Measurements from ENCODE around the gene FANCE.

The FANCE gene

DNA sequence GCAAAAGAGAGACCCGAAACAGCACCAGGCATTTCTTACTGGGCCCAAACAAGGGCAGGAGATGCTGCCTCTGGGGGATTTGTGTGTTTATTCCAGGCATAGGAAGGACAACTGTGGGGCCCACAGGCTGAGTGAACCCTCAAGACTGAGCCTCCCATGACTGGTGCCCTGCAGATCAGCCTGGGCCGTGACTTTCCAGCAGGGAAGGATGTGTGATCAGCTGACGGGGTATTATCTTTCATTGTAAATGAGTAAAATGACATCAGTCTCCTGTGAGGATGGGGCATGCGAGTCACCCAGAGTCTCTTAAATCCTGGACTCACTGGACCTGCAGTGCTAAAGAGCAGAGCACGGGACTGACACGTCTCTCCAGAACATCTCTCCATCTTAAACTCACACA lies 48.6 kb downstream of the FANCE start:
- TF ChIP-seq, protein P1, sequence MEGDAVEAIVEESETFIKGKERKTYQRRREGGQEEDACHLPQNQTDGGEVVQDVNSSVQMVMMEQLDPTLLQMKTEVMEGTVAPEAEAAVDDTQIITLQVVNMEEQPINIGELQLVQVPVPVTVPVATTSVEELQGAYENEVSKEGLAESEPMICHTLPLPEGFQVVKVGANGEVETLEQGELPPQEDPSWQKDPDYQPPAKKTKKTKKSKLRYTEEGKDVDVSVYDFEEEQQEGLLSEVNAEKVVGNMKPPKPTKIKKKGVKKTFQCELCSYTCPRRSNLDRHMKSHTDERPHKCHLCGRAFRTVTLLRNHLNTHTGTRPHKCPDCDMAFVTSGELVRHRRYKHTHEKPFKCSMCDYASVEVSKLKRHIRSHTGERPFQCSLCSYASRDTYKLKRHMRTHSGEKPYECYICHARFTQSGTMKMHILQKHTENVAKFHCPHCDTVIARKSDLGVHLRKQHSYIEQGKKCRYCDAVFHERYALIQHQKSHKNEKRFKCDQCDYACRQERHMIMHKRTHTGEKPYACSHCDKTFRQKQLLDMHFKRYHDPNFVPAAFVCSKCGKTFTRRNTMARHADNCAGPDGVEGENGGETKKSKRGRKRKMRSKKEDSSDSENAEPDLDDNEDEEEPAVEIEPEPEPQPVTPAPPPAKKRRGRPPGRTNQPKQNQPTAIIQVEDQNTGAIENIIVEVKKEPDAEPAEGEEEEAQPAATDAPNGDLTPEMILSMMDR (IDR thresholded peaks at IDR 0.05; ENCODE audit: borderline replicate concordance, insufficient read depth, low read depth, low read length), result no peak

DNA sequence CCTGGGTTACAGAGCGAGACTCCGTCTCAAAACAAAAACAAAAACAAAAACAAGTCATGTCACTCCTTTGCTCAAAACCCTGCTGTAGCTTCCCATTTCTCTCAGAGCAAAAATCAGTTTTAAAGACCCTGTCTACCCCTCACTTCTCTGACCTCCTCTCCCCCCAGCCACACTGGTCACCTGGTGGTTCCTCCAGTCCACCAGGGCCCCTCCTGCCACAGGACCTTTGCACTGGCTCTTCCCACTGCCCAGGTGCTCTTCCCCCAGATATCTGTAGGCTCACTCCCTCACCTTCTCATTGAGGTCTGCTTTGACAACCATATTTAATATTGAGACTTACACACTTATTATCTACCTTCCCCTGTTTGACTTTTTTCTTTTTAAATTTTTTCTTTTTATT lies 49.6 kb downstream of the FANCE start:
- no peak overlapping the region for H3K4me3 ChIP-seq (ENCODE audit: low read depth, low read length)
- TF ChIP-seq, protein P1 (IDR thresholded peaks at IDR 0.05; ENCODE audit: borderline replicate concordance, insufficient read depth, low read depth, low read length), result no peak

More for the DNA sequence above, 48.6 kb downstream of the FANCE start:
- no peak overlapping the region for H3K4me3 ChIP-seq (ENCODE audit: low read depth, low read length)

DNA sequence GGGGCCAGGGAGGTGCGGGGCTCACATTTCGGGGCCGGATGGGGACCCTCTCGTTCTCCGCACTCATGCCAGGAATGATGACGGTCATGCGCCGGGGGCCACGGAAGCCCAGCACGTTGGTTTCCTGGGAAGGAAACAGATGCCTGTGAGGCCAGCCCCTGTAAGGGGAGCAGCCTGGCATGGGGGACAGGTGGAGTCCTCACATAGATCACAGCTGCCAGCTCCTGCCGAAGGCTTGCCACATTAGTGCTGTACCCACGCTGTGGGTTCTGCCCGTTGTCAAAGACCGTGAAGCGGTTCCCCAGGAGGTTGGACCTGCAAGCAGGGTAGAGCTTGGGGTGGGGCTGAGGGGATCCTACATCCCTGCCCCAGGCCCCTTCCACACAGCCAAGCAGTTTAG lies 51.4 kb downstream of the FANCE start:
- no peak overlapping the region for H3K4me3 ChIP-seq (ENCODE audit: low read depth, low read length)
- TF ChIP-seq, protein P1 (IDR thresholded peaks at IDR 0.05; ENCODE audit: borderline replicate concordance, insufficient read depth, low read depth, low read length), result no peak

DNA sequence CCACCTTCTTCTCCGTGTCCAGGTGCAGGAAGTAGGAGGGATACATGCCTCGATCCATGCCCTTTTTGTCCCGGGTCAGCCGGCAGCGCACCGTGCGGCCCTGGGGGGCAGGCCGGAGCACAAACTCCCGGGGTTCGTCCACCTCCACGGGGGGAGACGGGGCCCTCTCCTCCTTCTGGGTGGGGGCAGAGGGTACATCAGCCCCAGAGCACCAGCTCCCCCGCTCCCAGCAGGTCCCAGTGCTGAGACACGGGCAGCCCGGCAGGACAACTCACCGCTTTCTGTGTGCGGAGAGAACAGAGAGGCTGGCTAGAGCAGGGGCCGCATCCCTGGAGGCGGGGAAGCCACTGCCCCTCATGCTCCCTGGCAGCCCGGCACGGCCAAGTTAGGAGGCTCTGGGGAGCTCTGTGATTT lies 53.9 kb downstream of the FANCE start:
- no peak overlapping the region for H3K4me3 ChIP-seq (ENCODE audit: low read depth, low read length)
- TF ChIP-seq, protein P1 (IDR thresholded peaks at IDR 0.05; ENCODE audit: borderline replicate concordance, insufficient read depth, low read depth, low read length), result no peak

DNA sequence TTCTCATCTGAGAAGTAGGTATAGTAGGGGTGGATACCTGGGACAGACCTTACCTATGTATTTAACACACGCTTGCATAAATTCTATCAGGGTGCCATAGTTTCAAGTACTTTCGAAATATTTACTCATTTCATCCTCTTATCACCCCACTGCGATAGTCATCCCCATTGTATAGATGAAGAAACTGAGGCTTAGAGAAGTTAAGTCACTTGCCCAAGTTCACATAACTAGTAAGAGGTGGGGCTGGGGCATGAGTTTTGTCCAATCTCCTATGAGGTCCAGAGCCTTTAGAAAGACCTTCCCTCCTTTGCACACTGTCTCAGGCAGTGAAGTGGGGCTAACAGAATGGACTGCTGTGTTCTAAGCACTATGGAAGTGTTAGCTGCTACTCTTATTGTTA lies 54.4 kb downstream of the FANCE start:
- H3K4me3 ChIP-seq (ENCODE audit: low read depth, low read length), result no peak overlapping the region
- TF ChIP-seq, protein P1 (IDR thresholded peaks at IDR 0.05; ENCODE audit: borderline replicate concordance, insufficient read depth, low read depth, low read length), result no peak

DNA sequence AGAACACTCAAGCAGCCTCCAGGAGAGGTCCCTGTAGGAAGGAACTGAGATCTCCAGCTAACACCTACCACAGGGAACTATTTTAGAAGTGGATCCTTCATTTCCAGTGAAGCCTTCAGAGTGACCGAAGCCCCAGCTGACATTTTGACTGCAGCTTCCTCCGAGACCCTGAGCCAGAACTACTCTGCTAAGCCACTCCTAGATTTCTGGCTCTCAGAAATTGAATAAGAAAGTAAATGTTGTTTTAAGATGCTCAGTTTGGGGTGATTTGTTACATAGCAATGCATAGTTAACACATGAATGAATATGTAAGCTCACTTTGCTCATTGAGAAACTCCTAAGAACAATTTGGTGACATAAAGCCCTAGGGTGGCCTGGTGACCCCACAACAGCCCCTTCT lies 55.1 kb downstream of the FANCE start:
- TF ChIP-seq, protein P1 (IDR thresholded peaks at IDR 0.05; ENCODE audit: borderline replicate concordance, insufficient read depth, low read depth, low read length), result no peak
- H3K4me3 ChIP-seq (ENCODE audit: low read depth, low read length), result no peak overlapping the region

DNA sequence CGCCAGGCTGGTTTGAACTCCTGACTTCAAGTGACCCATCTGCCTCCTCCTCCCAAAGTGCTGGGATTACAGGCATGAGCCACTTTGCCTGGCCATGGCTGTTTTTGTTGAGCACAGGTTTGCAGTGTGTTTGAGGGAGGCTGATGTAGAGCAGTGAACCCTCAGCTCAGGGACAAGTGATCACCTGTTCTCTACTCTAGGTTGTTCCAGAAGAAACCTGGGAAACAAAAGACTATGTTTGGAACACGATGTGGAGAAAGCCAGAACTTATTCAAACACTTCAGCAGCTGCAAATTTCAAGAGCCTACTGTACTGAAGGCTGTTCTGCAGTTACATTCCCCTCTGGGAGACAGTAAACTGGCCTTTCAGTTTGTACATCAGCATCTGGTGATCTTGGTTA lies 55.9 kb downstream of the FANCE start:
- H3K4me3 ChIP-seq (ENCODE audit: low read depth, low read length), result no peak overlapping the region
- TF ChIP-seq, protein P1 (IDR thresholded peaks at IDR 0.05; ENCODE audit: borderline replicate concordance, insufficient read depth, low read depth, low read length), result no peak
